Left renal pelvis (tissue), 4 donors: Measurements from ENCODE around the gene PSMD5. TPM values are rescaled to one million over a fixed set of nuclear protein-coding genes. Genes with fewer than 3 reads are reported as not detected.

Experiments
- DNase-seq, 4 donors: peaks; one replicate each; pipeline ENCODE4 v3.0.0-alpha.2; 2013; ENCODE audit warnings: low read depth in 4 of 4, low spot score in 3 of 4
- polyA plus RNA-seq, 4 donors: library from polyadenylated mRNA; unstranded; fragments of 120-200 nt; gene quantifications; one replicate each; pipeline ENCODE4 v1.2.1, GENCODE V29; 2013; ENCODE audit not compliant: insufficient read length in 4 of 4

PSMD5 gene
- 10 to 100 TPM; 28.7 to 36.7 (median 33.8) TPM for polyA plus RNA-seq

DNA sequence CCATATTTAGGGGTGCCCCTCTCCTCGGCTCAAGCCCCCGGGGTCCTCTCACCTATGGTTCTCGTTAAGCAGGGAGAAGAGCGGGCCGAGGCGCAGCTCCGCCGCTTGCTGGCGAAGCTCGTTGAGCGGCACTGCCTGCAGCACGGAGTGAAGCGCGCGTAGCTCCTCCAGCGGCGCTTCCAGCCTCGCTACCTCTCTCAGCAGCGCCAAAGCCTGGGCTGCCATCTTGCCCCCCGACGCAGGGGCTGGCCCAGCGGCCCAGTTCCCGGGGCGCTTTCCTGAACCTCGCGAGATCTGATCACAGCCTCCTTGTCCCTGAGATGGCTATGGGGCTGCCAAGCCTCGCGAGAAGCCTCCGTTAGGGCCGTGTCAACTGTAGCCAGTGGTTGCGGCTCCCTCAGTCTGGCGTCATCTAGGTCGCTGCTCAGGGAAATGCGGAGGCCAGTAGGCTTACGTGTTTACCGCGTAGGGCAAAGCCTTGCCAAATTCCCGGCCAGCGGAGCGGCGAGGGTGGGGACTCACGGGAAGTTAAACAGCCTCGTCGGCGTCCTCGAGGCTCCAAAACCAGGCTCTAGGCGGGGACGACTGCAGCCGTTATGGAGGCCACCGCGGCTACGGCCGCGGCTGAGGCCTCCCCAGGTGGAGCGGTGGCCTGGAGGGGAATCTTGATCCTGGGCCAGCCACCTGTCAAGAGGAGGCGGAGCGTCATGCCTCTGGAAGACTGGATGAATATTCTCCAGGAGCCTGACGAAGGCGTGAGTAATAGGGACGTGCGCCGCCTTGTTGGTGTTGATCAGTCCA lies at the start of gene PSMD5:
Gene PSMD5 (minus strand): TSS at position 238 of the 801 bp plus-strand sequence. CDS start 13 bp downstream, at position 225.
- peak; percentile 85 to 95 (median 88) for DNase-seq

GRCh38 chr9:120891884-120892747 lies 49.4 kb upstream of the PSMD5 start:
- no peak for DNase-seq

DNA sequence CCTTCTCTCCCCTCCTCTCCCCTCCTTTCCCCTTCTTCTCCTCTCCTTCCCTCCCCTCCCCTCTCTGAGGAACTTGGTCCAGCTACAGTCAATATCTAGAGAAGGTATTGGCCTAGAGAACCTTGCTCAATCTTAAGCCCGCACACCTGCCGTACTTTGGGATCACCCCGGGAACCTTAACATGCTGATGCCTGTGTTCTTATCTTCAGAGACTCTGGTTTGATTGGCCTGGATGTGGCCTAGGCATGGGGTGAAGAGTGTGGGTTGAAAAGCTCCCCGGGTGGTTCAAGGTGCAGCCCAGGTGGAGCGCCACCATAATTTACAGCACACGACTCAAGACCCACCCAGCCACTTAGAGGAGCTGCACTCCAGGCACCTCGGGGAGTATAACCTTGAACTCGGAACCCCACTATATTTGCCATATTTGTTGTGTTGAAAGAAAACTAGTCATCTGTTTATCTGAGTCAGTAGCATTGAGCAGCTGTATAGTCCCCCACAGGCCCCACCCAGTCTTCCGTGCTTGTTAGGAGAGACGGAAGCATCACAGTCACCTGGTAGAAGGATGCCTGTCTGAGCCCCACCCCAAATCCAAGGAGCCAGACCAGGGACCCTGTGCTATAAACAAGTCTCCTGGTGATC lies 48.6 kb upstream of the PSMD5 start:
- no peak for DNase-seq

GRCh38 chr9:120890320-120891244 lies 47.9 kb upstream of the PSMD5 start:
- no peak for DNase-seq

GRCh38 chr9:120889606-120890271 lies 47.0 kb upstream of the PSMD5 start:
- no peak for DNase-seq

- DNase-seq, result no peak
These were observed 45.9 kb upstream of the PSMD5 start for GRCh38 chr9:120888626-120889025.

- no peak for DNase-seq
These were observed 43.8 kb upstream of the PSMD5 start for GRCh38 chr9:120886490-120886967.

DNA sequence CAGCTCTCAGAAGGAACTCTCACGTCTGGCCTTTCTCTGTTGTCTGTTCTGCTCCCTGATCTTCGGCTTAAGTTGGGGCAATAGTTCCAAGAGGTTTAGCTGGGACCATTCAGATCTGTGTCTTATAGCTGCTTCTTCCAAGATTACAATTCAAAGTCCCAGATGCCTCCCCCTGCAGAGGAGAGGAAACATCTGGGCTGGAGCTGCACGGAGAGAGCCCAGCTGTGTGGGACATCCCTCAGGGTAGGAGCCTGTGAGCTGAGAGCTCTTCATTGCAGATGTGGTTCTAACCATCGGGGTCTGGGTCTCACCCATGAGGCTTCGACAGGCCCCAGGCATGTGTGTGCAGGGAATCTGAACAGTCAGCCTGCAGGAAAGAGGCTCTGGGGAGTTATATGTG lies 43.2 kb upstream of the PSMD5 start:
- DNase-seq, result no peak

GRCh38 chr9:120885457-120885856 lies 42.7 kb upstream of the PSMD5 start:
- no peak for DNase-seq

DNA sequence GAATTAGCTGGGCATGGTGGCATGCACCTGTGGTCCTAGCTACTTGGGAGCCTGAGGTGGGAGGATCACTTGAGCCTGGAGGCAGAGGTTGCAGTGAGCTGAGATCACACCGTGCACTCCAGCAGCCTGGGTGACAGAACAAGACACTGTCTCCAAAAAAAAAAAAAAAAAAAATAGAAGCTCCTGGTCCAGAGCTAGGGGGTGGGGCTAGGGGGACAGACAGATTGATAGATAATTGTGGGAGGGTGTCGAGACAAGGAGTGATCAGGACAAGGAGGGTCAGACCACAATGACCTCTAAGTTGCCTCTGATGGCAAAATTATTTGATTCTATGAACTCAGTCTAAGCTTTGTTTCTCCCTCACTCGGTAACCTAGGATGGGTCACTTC lies 40.9 kb upstream of the PSMD5 start:
- no peak for DNase-seq

GRCh38 chr9:120882935-120883607 lies 40.3 kb upstream of the PSMD5 start:
- no peak for DNase-seq

DNA sequence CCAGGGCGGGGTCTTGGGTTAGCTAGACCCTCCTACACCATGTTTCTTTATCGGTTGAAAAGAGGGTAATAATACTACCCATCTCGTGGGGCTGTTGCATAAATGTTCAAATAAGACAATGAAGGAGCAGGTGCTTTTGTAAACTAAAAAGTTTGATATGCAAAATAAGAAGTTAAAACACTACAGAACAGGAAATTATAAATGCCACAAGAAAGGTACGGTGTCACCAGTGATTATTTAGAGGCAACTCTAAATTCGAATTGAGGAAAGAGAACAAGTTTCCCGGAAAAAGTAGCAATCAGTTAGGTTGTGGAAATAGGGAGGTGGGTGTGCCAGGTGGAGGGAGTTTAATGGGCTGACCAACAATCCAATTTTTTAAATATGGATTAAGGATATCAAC lies 36.7 kb upstream of the PSMD5 start:
- no peak for DNase-seq

- no peak for DNase-seq
These were observed 35.7 kb upstream of the PSMD5 start for GRCh38 chr9:120878188-120879130.

GRCh38 chr9:120877276-120878034 lies 34.7 kb upstream of the PSMD5 start:
- DNase-seq, result no peak

GRCh38 chr9:120876842-120877240 lies 34.1 kb upstream of the PSMD5 start, which contains the start of gene PHF19:
Gene PHF19, minus strand, starts transcription at chr9:120877188. Its CDS starts 2,447 bp downstream, at chr9:120874741.
- DNase-seq, result no peak

DNA sequence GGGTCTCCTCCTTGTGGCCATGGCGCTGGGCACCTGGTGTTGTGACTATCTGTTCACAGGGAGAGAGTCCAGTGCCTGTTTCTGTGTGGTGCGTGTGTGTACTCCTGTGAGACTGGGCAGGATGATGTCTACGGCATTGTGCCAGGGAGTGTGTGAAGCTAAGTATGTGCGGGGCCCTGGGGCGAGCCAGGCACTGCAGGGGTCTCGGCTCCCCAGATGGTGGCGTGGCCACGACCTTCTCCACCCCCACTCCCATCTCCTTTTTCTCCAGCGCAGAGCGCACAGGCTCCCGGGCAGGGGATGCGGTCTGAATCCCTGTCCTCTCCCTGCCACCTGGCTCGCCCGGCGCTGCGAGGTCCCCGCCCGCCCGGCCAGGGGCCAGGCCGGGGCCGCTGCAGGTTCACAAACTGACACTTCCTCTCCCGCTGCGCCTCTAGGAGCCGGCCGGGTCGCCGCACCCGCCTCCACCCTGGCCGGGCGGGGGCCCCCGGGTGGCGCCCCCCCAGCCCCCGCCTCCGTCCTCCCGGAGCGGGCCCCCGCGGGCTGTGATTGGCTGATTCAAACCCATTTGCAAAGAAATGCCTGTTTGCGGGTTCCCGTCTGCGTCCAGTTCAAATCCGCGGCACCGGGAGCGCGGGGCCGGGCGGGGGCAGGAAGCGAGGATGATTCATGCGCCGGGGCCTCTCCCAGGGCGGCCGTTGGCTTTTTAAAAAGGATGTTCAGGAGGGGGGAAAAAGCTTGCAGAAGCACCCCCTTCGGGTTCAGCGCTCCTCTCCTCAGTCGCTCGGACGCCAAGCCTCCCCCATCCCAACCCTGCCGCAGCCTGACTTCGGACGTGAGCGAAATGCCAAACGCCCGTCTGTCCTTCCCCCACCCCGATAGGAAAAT lies 33.5 kb upstream of the PSMD5 start:
- DNase-seq, result no peak
